ENCODE results near the gene GPR176.
"Not testable (repeated sequence)": the region's sequence is repeated elsewhere in the genome, so short reads cannot be mapped to it uniquely, and the experiment has no call there.

GRCh38 chr15:39812651-39813050 is 107.4 kb downstream of the GPR176 start:
- TF ChIP-seq POLR2A, CTCF (IDR thresholded peaks at IDR 0.05): not testable (repeated sequence)
